GM12878 (cell line): ENCODE data around the gene SLC5A2.

Experiments
- SREBF2 ChIP-seq: IDR thresholded peaks from 2 replicates; pipeline ENCODE4 v1.6.1; 2012; ENCODE audit warnings: mild to moderate bottlenecking, low read length
- TF ChIP-seq, protein P1 (sequence below), 3 experiments: IDR thresholded peaks in 2 of 3; conservative IDR thresholded peaks in 1 of 3; 2 replicates each; pipeline ENCODE4 v1.5.1; 2011; ENCODE audit warnings: low read depth in 3 of 3, low read length in 3 of 3, mild to moderate bottlenecking in 3 of 3, control low read depth in 2 of 3, moderate library complexity in 2 of 3, inconsistent platforms in 1 of 3, mixed read lengths in 1 of 3; ENCODE audit not compliant: control insufficient read depth in 2 of 3, insufficient read depth in 1 of 3; ENCODE audit errors: extremely low read depth in 1 of 3

GRCh38 chr16:31461921-31462804 is 20.8 kb upstream of the SLC5A2 start:
- TF ChIP-seq SREBF2, result no peak
- TF ChIP-seq, protein P1, sequence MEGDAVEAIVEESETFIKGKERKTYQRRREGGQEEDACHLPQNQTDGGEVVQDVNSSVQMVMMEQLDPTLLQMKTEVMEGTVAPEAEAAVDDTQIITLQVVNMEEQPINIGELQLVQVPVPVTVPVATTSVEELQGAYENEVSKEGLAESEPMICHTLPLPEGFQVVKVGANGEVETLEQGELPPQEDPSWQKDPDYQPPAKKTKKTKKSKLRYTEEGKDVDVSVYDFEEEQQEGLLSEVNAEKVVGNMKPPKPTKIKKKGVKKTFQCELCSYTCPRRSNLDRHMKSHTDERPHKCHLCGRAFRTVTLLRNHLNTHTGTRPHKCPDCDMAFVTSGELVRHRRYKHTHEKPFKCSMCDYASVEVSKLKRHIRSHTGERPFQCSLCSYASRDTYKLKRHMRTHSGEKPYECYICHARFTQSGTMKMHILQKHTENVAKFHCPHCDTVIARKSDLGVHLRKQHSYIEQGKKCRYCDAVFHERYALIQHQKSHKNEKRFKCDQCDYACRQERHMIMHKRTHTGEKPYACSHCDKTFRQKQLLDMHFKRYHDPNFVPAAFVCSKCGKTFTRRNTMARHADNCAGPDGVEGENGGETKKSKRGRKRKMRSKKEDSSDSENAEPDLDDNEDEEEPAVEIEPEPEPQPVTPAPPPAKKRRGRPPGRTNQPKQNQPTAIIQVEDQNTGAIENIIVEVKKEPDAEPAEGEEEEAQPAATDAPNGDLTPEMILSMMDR (IDR thresholded peaks at IDR 0.05 in 2 of 3, conservative IDR thresholded peaks at IDR 0.05 in 1 of 3; ENCODE audit: control insufficient read depth in 2 of 3, extremely low read depth in 1 of 3, insufficient read depth in 1 of 3, low read depth in 3 of 3, low read length in 3 of 3), result no peak
